GM12872 (cell line): ENCODE measurements around the gene JCHAIN.

Experiments
- TF ChIP-seq, protein P1 (sequence below): IDR thresholded peaks from 3 replicates; pipeline ENCODE4 v1.5.1; 2011; ENCODE audit warnings: low read depth, mild to moderate bottlenecking, low read length, moderate library complexity; ENCODE audit not compliant: insufficient read depth

Gene JCHAIN

GRCh38 chr4:70667740-70668535 lies 1.6 kb upstream of the JCHAIN start:
- TF ChIP-seq, protein P1, sequence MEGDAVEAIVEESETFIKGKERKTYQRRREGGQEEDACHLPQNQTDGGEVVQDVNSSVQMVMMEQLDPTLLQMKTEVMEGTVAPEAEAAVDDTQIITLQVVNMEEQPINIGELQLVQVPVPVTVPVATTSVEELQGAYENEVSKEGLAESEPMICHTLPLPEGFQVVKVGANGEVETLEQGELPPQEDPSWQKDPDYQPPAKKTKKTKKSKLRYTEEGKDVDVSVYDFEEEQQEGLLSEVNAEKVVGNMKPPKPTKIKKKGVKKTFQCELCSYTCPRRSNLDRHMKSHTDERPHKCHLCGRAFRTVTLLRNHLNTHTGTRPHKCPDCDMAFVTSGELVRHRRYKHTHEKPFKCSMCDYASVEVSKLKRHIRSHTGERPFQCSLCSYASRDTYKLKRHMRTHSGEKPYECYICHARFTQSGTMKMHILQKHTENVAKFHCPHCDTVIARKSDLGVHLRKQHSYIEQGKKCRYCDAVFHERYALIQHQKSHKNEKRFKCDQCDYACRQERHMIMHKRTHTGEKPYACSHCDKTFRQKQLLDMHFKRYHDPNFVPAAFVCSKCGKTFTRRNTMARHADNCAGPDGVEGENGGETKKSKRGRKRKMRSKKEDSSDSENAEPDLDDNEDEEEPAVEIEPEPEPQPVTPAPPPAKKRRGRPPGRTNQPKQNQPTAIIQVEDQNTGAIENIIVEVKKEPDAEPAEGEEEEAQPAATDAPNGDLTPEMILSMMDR, result no peak

GRCh38 chr4:70660106-70660505 lies 6.2 kb downstream of the JCHAIN start:
- TF ChIP-seq, protein P1, result no peak

DNA sequence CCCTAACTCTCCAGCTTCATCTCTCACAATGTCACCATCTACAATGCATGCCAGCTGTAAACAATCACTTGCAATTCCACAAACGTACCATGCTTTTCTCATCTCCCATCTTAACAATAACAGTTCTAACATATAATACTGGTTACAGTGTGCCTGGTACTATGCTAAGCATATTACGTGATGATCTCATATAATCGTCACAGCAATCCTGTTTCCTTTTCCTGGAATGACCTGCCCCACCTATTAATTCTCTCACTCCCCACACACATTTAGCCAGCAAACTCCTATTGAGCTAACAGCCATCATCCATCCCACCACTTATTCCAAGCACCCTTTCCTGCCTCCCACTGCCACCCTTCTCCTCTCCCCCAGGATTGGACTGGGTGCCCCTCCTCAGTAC lies 7.9 kb downstream of the JCHAIN start:
- TF ChIP-seq, protein P1, result no peak

GRCh38 chr4:70657326-70657725 lies 9.0 kb downstream of the JCHAIN start:
- TF ChIP-seq, protein P1, result no peak

DNA sequence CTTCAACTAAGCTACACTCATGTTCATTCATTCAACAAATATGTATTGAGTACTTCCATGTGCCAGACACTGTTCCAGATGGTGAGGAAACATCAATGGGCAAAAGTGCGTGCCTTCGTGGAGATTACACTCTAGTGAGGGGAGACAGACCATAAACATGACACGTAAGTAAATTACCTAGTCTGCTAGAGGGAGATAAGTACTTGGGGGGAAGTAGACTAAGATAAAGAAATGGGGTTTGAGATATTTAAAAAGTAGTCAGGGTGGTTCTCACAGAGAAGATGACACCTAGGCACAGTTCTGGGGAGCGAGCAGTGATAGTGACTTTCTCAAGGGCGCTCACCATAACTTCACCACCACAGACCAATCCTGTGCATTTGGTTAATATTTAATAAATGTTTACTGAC lies 11.7 kb downstream of the JCHAIN start:
- TF ChIP-seq, protein P1, result no peak

DNA sequence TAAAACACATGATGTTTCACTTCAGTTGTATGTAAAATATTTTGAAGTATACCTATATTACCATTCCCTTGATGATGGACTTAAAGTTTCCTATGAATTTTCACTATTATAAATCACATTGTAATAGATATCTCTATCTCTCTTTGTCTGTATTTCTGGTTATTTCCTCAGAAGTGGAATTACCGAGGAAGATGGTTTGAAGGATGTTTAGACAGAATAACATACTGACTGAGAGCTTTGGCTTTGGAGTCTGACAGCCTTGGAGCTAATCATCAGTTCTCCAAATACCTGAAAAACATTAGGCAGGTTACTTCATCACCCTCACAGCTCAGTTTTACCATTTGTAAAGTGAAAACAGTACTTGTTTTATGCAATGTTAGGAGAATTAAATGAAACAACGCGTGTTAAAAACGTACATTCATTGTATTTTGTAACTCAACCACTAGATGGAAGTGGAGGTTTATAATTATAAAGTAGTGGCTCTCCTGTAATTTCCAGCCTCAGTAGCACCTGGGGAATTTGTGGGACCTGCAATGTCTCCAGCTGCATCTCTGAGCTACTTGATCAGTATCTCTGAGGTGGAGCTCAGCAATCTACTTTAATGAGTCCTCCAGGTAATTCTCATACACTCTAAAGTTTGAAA lies 14.3 kb downstream of the JCHAIN start:
- TF ChIP-seq, protein P1, result peak; percentile 46; the same call in 2 of the 3 replicates

DNA sequence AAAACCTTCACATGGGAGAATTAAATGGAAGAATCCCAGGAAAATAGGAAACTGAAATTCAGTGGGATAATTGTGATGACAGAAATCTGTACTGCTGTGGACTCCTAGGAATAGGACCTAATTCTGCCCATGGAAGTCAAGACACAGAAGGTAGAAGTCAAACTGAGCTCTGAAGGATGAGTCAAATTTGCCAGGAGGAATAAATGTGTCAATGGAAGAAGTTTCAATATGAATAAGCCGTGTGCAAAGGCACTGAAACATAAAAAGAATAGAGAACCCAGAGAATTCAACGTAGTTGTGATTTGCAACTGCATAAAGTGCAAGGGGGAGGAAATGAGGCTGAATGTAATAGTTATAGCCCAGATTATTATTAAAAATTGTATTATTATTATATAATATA lies 26.1 kb downstream of the JCHAIN start:
- TF ChIP-seq, protein P1, result no peak
